Stomach (tissue), 9 donors: Measurements from ENCODE around the gene BMP6. TPM values are rescaled to one million over a fixed set of nuclear protein-coding genes. Genes with fewer than 3 reads are reported as not detected.

Experiments used
- DNase-seq, 2 donors: peaks; one replicate each; pipeline versions ENCODE4 v3.0.0 to v3.0.0-alpha.2; 2013 to 2019
- H3K27ac ChIP-seq, 5 donors: fragments of 200-600 bp in 4 of 5; sonication (generic) in 4 of 5; one replicate each; pipeline ENCODE4 v1.5.1; 2013 to 2019; ENCODE audit warnings: mild to moderate bottlenecking in 1 of 5, moderate library complexity in 1 of 5
- H3K27me3 ChIP-seq, 3 donors: fragments of 200-600 bp; sonication (generic); one replicate each; pipeline ENCODE4 v1.5.1; 2017 to 2019; ENCODE audit warnings: mixed run types in 1 of 3
- H3K36me3 ChIP-seq, 4 donors: fragments of 200-600 bp; sonication (generic); 1 replicate in 3 of 4; 2 replicates in 1 of 4; pipeline ENCODE4 v1.5.1; 2016 to 2019
- H3K4me1 ChIP-seq, 4 donors: fragments of 200-600 bp; sonication (generic); one replicate each; pipeline ENCODE4 v1.5.1; 2016 to 2019
- H3K4me3 ChIP-seq, 4 donors: fragments of 200-600 bp; sonication (generic) in 3 of 4; one replicate each; pipeline ENCODE4 v1.5.1; 2016 to 2019; ENCODE audit warnings: mild to moderate bottlenecking in 1 of 4
- H3K9me3 ChIP-seq, 4 donors: fragments of 200-600 bp; sonication (generic); one replicate each; pipeline ENCODE4 v1.5.1; 2016 to 2019
- CTCF ChIP-seq, 7 experiments: fragments of 450-650 bp in 4 of 7; fragments of 200-600 bp in 3 of 7; sonication (generic) in 3 of 7; IDR thresholded peaks; one replicate each; pipeline ENCODE4 v1.5.1; 2016 to 2019; ENCODE audit warnings: antibody characterized with exemption in 7 of 7, control low read depth in 2 of 7, mild to moderate bottlenecking in 1 of 7
- EP300 ChIP-seq: sonication (generic); formaldehyde crosslinking; IDR thresholded peaks from one replicate; pipeline ENCODE4 v1.6.1; 2017; ENCODE audit warnings: antibody characterized with exemption
- POLR2A ChIP-seq, 4 donors: fragments of 450-650 bp; IDR thresholded peaks; one replicate each; pipeline ENCODE4 v1.6.1; 2016; ENCODE audit warnings: antibody characterized with exemption in 4 of 4, control low read depth in 2 of 4, mild to moderate bottlenecking in 1 of 4, moderate library complexity in 1 of 4
- POLR2AphosphoS5 ChIP-seq, 3 donors: sonication (generic); formaldehyde crosslinking; IDR thresholded peaks; one replicate each; pipeline ENCODE4 v1.6.1; 2016; ENCODE audit warnings: antibody characterized with exemption in 3 of 3
- WGBS, 5 donors: extraction: QIAGEN DNeasy Blood & Tissue Kit in 3 of 5; methylation state at CpG; one replicate each; pipeline versions ENCODE4 v1.1.5 to v1.1.7; 2013 to 2018; 5-methylcytosine and 5-hydroxymethylcytosine counted together
- intact Hi-C: fragments of 100-400 bp; cut with DNase I; formaldehyde crosslinking; loops from one replicate; pipeline ENCODE4 v1.15.1; 2023; ENCODE audit warnings: low total_unique reads
- polyA plus RNA-seq, 3 donors: library from polyadenylated mRNA; stranded (reverse); fragments of 200-250 nt; gene quantifications; one replicate each; pipeline ENCODE4 v1.2.3, GENCODE V29; 2013
- total RNA-seq, 5 donors: library from RNA; depleted of rRNA; stranded (reverse); fragments of >200 nt; gene quantifications; one replicate each; pipeline versions ENCODE4 v1.1.0 to v1.2.3, GENCODE V29; 2014 to 2016
- donor health status: healthy with polysubstance abuse.
- donor health status: Bipolar disorder and iron deficiency.
- donor health status: healthy.

The BMP6 gene
- total and polyA plus RNA-seq, 8 donors: 0.50 to 15.8 (median 2.7) TPM; not detected in 1

- intact Hi-C loops: no loop called here
- no peak for TF ChIP-seq EP300
- TF ChIP-seq POLR2A (IDR thresholded peaks at IDR 0.05): no peak
- no peak for TF ChIP-seq POLR2AphosphoS5 (IDR thresholded peaks at IDR 0.05)
- TF ChIP-seq CTCF (IDR thresholded peaks at IDR 0.05): no peak
- H3K4me3 ChIP-seq: no peak overlapping the region
- peaks cover 0 to 13% (median 6%) of the 10 kb centered on the region in 4 donors for H3K9me3 ChIP-seq
- no peaks in the 10 kb centered on the region for H3K4me1 ChIP-seq
- WGBS, 5 donors: 45 to 70% (median 56%) methylated on average over 7 of the region's 7 CpGs
- H3K27me3 ChIP-seq: no peaks in the 10 kb centered on the region
- no peak overlapping the region for H3K27ac ChIP-seq
- H3K36me3 ChIP-seq: no peaks in the 10 kb centered on the region
- no peak for DNase-seq
Measured at GRCh38 chr6:7846966-7847818, 121.3 kb downstream of the BMP6 start.

- no peak for DNase-seq
- peaks cover 0 to 15% (median 11%) of the 10 kb centered on the region in 4 donors for H3K9me3 ChIP-seq
- H3K4me3 ChIP-seq: no peak overlapping the region
- WGBS, 5 donors: 80 to 86% (median 84%) methylated on average over 4 of the region's 4 CpGs
- no peak for TF ChIP-seq EP300
- no peak for TF ChIP-seq CTCF (IDR thresholded peaks at IDR 0.05)
- no peak for TF ChIP-seq POLR2AphosphoS5 (IDR thresholded peaks at IDR 0.05)
- no peak for TF ChIP-seq POLR2A (IDR thresholded peaks at IDR 0.05)
- no peaks in the 10 kb centered on the region for H3K4me1 ChIP-seq
- intact Hi-C loops: no loop called here
- H3K27ac ChIP-seq: no peak overlapping the region
- no peaks in the 10 kb centered on the region for H3K36me3 ChIP-seq
- no peaks in the 10 kb centered on the region for H3K27me3 ChIP-seq
Measured at GRCh38 chr6:7848229-7848628, 122.3 kb downstream of the BMP6 start.

- Histone ChIP-seq H3K4me3 (no peak overlapping the region), H3K9me3 (peaks cover 0 to 15% (median 11%) of the 10 kb centered on the region in 4 donors), H3K27me3 (no peaks in the 10 kb centered on the region), H3K27ac (no peak overlapping the region), H3K36me3 (no peaks in the 10 kb centered on the region), H3K4me1 (no peaks in the 10 kb centered on the region)
- intact Hi-C loops: no loop called here
- TF ChIP-seq POLR2AphosphoS5 (IDR thresholded peaks at IDR 0.05) (no peak), CTCF (IDR thresholded peaks at IDR 0.05) (no peak), EP300 (no peak), POLR2A (IDR thresholded peaks at IDR 0.05) (no peak)
- no peak for DNase-seq
Measured at GRCh38 chr6:7851780-7852179, 125.9 kb downstream of the BMP6 start.

GRCh38 chr6:7859591-7859990, 133.7 kb downstream of the BMP6 start:
- TF ChIP-seq EP300 (no peak), POLR2A (IDR thresholded peaks at IDR 0.05) (no peak), CTCF (IDR thresholded peaks at IDR 0.05) (no peak), POLR2AphosphoS5 (IDR thresholded peaks at IDR 0.05) (no peak)
- no peaks in the 10 kb centered on the region for H3K27me3 ChIP-seq
- H3K36me3 ChIP-seq: no peaks in the 10 kb centered on the region
- no peak overlapping the region for H3K4me3 ChIP-seq
- DNase-seq: no peak
- H3K27ac ChIP-seq: no peak overlapping the region
- no peaks in the 10 kb centered on the region for H3K9me3 ChIP-seq
- no peaks in the 10 kb centered on the region for H3K4me1 ChIP-seq
- WGBS, 5 donors: 59 to 62% (median 61%) methylated on average over 6 of the region's 6 CpGs
- intact Hi-C loops: no loop called here
